ENCODE measurements around the gene SIRT2.

GRCh38 chr19:38939957-38940356, 40.5 kb upstream of the SIRT2 start:
- TF ChIP-seq EZH2 (IDR thresholded peaks at IDR 0.05; ENCODE audit: insufficient read depth, poor library complexity, severe bottlenecking), result no peak
- TF ChIP-seq EZH2phosphoT487 (IDR thresholded peaks at IDR 0.05; ENCODE audit: insufficient read depth, low read depth), result no peak

Data from GM23248 (cell line).